ENCODE measurements around the gene ASCL1.

GRCh38 chr12:102955926-102956737 lies 1.3 kb upstream of the ASCL1 start:
- no peak for TF ChIP-seq POLR2A (IDR thresholded peaks at IDR 0.05)
- TF ChIP-seq CTCF (IDR thresholded peaks at IDR 0.05) = no peak
